Measurements from ENCODE around the gene NACC1. TPM values are rescaled to one million over a fixed set of nuclear protein-coding genes. Genes with fewer than 3 reads are reported as not detected.

Gene NACC1
- total and polyA plus RNA-seq, 2 experiments from 2014 or later = 12.4 to 260 TPM

GRCh38 chr19:13172346-13173138 lies 54.5 kb downstream of the NACC1 start:
- H2AFZ ChIP-seq = no peak overlapping the region
- DNase-seq (ENCODE audit: low spot score) = no peak

More at GRCh38 chr19:13172346-13173138, 54.5 kb downstream of the NACC1 start:
- H3K4me2 ChIP-seq = no peak overlapping the region
- TF ChIP-seq REST (IDR thresholded peaks at IDR 0.05; ENCODE audit: unreplicated experiment) (no peak), ETS1 (IDR thresholded peaks at IDR 0.05) (no peak), CREB1 (CRISPR knock-in tag; IDR thresholded peaks at IDR 0.05; ENCODE audit: low read depth) (no peak), POLR2AphosphoS5 (IDR thresholded peaks at IDR 0.05; ENCODE audit: low read depth) (no peak), CTCF (conservative IDR thresholded peaks at IDR 0.05; ENCODE audit: low read depth in 2 of 2) (no peak), ZNF331 (CRISPR knock-in tag; IDR thresholded peaks at IDR 0.05; ENCODE audit: low read depth) (no peak), NANOG (IDR thresholded peaks at IDR 0.05; ENCODE audit: borderline replicate concordance) (no peak), STAT1 (IDR thresholded peaks at IDR 0.05; ENCODE audit: unreplicated experiment) (no peak), EZH2 (IDR thresholded peaks at IDR 0.05; ENCODE audit: low read depth, unreplicated experiment) (no peak)
- H3K9me2 ChIP-seq (ENCODE audit: insufficient read depth) = no peaks in the 10 kb centered on the region
- no peak for ATAC-seq
- H3K9me3 Mint-ChIP-seq = no peaks in the 10 kb centered on the region
- H3K27ac Mint-ChIP-seq = no peak overlapping the region; the same call in 1 of the 2 replicates
- H3K79me2 ChIP-seq (replicated peaks; ENCODE audit: insufficient read depth) = peaks cover 10% of the 10 kb centered on the region
- H3K36me3 ChIP-seq (ENCODE audit: insufficient read depth) = no peaks in the 10 kb centered on the region
- H3K27me3 ChIP-seq (ENCODE audit: insufficient read depth) = no peaks in the 10 kb centered on the region
- no peak overlapping the region for H3K4me3 Mint-ChIP-seq
- H3K27me3 Mint-ChIP-seq (ENCODE audit: insufficient read depth, low read depth, poor library complexity) = peaks cover 5% of the 10 kb centered on the region
- peaks cover 21% of the 10 kb centered on the region for H3K4me1 Mint-ChIP-seq
- H3K4me3 ChIP-seq = no peak overlapping the region
- H3F3A ChIP-seq (replicated peaks; ENCODE audit: low read depth) = 0 out of 2 replicates have a peak, but pooled peaks cover 6% of the 10 kb centered on the region
- H3K36me3 Mint-ChIP-seq (ENCODE audit: low read depth) = peaks cover 16% of the 10 kb centered on the region
- no peak overlapping the region for H3K27ac ChIP-seq (ENCODE audit: low read depth)
- peaks cover 19% of the 10 kb centered on the region for H3K4me1 ChIP-seq (ENCODE audit: insufficient read depth)
- no peaks in the 10 kb centered on the region for H4K20me1 ChIP-seq (replicated peaks; ENCODE audit: insufficient read depth)

Measured in GM23338 (cell line).